ENCODE results near the gene UQCRHL. TPM values are rescaled to one million over a fixed set of nuclear protein-coding genes. Genes with fewer than 3 reads are reported as not detected.

Gene UQCRHL
- total RNA-seq, 1 experiment from 2014 or later = 4.9 TPM

DNA sequence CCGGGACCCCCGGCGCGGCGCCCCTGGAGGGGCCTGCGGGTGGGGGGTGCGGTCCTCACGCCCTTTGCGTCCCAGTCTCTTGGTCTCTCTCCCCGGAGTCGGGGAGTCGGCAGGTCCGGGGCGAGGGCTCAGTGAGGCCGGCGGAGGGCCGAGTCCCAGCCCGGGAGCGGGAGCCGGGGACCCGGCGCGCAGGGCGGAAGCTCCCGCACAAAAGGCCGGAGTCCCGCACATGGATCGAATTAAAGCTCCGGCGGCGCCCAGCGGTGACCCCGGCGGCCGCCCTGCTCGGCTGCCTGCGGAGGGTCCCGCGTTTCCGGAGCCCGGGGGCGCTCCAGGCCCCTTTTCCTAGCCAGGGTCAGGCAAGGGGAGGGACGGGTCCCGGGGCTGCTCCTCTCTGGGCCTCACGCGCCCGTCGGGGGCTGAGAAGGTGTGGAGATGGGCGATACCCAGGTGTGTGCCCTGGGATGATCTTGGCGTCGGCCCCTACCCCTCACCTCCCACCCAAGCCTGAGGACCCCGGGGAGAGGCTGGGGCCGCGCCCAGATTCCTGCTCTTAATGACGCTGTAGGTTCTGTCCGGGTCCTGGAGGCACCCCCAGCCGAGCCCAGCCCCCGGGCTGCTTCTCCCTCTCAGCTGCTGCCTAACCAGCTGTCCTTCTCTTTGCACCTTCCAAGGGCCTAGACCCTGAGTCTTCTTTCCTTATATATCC lies 48.3 kb downstream of the UQCRHL start:
- no peaks in the 10 kb centered on the region for H3K9me2 ChIP-seq (ENCODE audit: insufficient read depth)
- CTCF ChIA-PET = no interaction called here
- H3K79me2 ChIP-seq (ENCODE audit: low read depth) = peaks cover 13% of the 10 kb centered on the region
- no peaks in the 10 kb centered on the region for H3K27me3 ChIP-seq (ENCODE audit: insufficient read depth, low read depth)
- POLR2A ChIA-PET (ENCODE audit: unreplicated experiment) = no interaction called here
- H3K9me3 ChIP-seq (ENCODE audit: insufficient read depth, low read depth) = no peaks in the 10 kb centered on the region
- peak overlapping the region; percentile 72 for H3K4me3 ChIP-seq
- peak overlapping the region; percentile 66 for H2AFZ ChIP-seq
- BruUV-seq (replicated peaks) = no TSS peak
- intact Hi-C loops (cut with micrococcal nuclease; ENCODE audit: unreplicated experiment) = no loop called here
- no peaks in the 10 kb centered on the region for H3K36me3 ChIP-seq (ENCODE audit: low read depth)
- no peak for DNase-seq
- peaks cover 15% of the 10 kb centered on the region for H3K4me1 ChIP-seq (replicated peaks; ENCODE audit: insufficient read depth)
- TF ChIP-seq EZH2 (IDR thresholded peaks at IDR 0.05; ENCODE audit: low read depth) (no peak), CTCF (conservative IDR thresholded peaks at IDR 0.05) (no peak)
- H3F3A ChIP-seq (ENCODE audit: insufficient read depth, low read depth) = peaks cover 11% of the 10 kb centered on the region; the same call in 1 of the 2 replicates
- peak overlapping the region; percentile 16; the same call in 1 of the 2 replicates for H3K27ac ChIP-seq
- H3K4me2 ChIP-seq = peak overlapping the region; percentile 79
- H4K20me1 ChIP-seq (ENCODE audit: insufficient read depth) = no peaks in the 10 kb centered on the region

GRCh38 chr1:15758343-15758931 lies 49.0 kb downstream of the UQCRHL start, which contains the start of gene FBLIM1:
Gene FBLIM1, plus strand, starts transcription at chr1:15758795. Its CDS starts 6,189 bp downstream, at chr1:15764984.
- BruUV-seq (replicated peaks) = no TSS peak
- no peaks in the 10 kb centered on the region for H4K20me1 ChIP-seq (ENCODE audit: insufficient read depth)
- H3F3A ChIP-seq (ENCODE audit: insufficient read depth, low read depth) = peaks cover 11% of the 10 kb centered on the region; the same call in 1 of the 2 replicates
- no peaks in the 10 kb centered on the region for H3K36me3 ChIP-seq (ENCODE audit: low read depth)
- CTCF ChIA-PET = no interaction called here
- H3K79me2 ChIP-seq (ENCODE audit: low read depth) = peaks cover 13% of the 10 kb centered on the region
- TF ChIP-seq EZH2 (IDR thresholded peaks at IDR 0.05; ENCODE audit: low read depth) (no peak), CTCF (conservative IDR thresholded peaks at IDR 0.05) (no peak)
- DNase-seq = peak in 1 of 2 experiments; percentile 41
- peak within 1 kb of the TSS; percentile 72 for H3K4me3 ChIP-seq
- H3K27me3 ChIP-seq (ENCODE audit: insufficient read depth, low read depth) = no peaks in the 10 kb centered on the region
- H3K4me1 ChIP-seq (replicated peaks; ENCODE audit: insufficient read depth) = peaks cover 12% of the 10 kb centered on the region
- no peaks in the 10 kb centered on the region for H3K9me3 ChIP-seq (ENCODE audit: insufficient read depth, low read depth)
- POLR2A ChIA-PET (ENCODE audit: unreplicated experiment) = no interaction called here
- intact Hi-C loops (cut with micrococcal nuclease; ENCODE audit: unreplicated experiment) = no loop called here
- no peaks in the 10 kb centered on the region for H3K9me2 ChIP-seq (ENCODE audit: insufficient read depth)
- H3K4me2 ChIP-seq = peak within 1 kb of the TSS; percentile 79
- peak within 1 kb of the TSS; percentile 16; the same call in 1 of the 2 replicates for H3K27ac ChIP-seq
- peak within 1 kb of the TSS; percentile 66 for H2AFZ ChIP-seq

DNA sequence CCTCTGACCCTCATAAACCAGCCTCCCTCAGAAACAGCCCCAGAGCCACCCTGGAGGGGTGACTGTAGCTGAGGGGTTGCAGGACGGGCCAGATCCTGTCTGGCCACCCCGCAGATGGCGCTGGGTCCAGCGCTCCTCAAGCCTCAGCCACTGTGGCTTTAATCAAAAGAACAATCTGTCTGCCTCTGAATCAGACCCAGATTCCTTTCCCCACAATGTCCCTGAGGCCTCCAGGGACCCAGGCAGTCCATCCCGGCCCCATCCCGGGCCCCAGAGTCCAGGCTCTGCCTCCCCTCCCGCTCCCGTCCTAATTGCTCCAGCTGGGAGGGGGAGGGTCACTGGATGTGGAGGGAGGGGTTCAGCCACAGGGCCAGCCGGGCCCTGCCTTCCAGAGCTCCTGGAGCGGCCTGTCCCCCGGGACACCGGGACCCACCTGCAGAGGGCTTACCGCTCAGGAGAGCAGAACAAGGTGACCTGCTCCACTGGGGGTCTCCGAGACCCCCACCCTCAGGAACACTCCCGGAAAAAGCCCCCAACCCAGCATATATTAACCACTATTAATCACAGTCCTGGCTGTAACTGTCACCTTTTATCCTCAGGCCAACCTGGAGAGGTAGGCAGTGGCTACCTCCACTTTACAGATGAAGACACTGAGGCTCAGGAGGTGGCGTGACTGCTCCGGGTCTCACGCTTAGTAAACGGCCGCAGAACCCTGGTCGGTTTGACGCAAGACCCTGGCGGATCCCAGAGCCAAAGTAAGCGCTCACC lies 49.7 kb downstream of the UQCRHL start:
- Histone ChIP-seq H3K9me2 (ENCODE audit: insufficient read depth) (no peaks in the 10 kb centered on the region), H3K36me3 (ENCODE audit: low read depth) (no peaks in the 10 kb centered on the region), H3K4me3 (no peak overlapping the region), H3K27me3 (ENCODE audit: insufficient read depth, low read depth) (no peaks in the 10 kb centered on the region), H3K79me2 (ENCODE audit: low read depth) (peaks cover 13% of the 10 kb centered on the region), H4K20me1 (ENCODE audit: insufficient read depth) (no peaks in the 10 kb centered on the region), H3K4me2 (no peak overlapping the region), H3K9me3 (ENCODE audit: insufficient read depth, low read depth) (no peaks in the 10 kb centered on the region), H2AFZ (no peak overlapping the region), H3F3A (ENCODE audit: insufficient read depth, low read depth) (peaks cover 11% of the 10 kb centered on the region; the same call in 1 of the 2 replicates), H3K4me1 (replicated peaks; ENCODE audit: insufficient read depth) (peaks cover 12% of the 10 kb centered on the region), H3K27ac (no peak overlapping the region)
- CTCF ChIA-PET = no interaction called here
- BruUV-seq (replicated peaks) = TSS peak; percentile 16
- POLR2A ChIA-PET (ENCODE audit: unreplicated experiment) = no interaction called here
- peak in 1 of 2 experiments; percentile 33 for DNase-seq
- intact Hi-C loops (cut with micrococcal nuclease; ENCODE audit: unreplicated experiment) = no loop called here
- TF ChIP-seq EZH2 (IDR thresholded peaks at IDR 0.05; ENCODE audit: low read depth) = no peak
- no peak for TF ChIP-seq CTCF (conservative IDR thresholded peaks at IDR 0.05)
